HL-60 (cell line): Measurements from ENCODE around the gene LYAR.

Experiments
- DNase-seq, 2 experiments: peaks; one replicate each; pipeline ENCODE4 v3.0.0-alpha.2; 2010 to 2020; ENCODE audit warnings: low read depth in 1 of 2, low spot score in 1 of 2
- H3K27ac ChIP-seq: fragments of 250-450 bp; sonication (Bioruptor Pico); replicated peaks from 2 replicates; pipeline ENCODE4 v1.5.1; 2020; ENCODE audit warnings: mild to moderate bottlenecking, moderate library complexity
- H3K27me3 ChIP-seq: fragments of 250-450 bp; sonication (Bioruptor Pico); 2 replicates; pipeline ENCODE4 v1.5.1; 2021; ENCODE audit warnings: mild to moderate bottlenecking, moderate library complexity; ENCODE audit not compliant: insufficient read depth, poor library complexity, severe bottlenecking
- H3K4me3 ChIP-seq: replicated peaks from 2 replicates; pipeline ENCODE4 v1.5.1; 2011; ENCODE audit warnings: mild to moderate bottlenecking, control low read depth, low read length; ENCODE audit not compliant: insufficient read depth
- CTCF ChIP-seq: IDR thresholded peaks from one replicate; pipeline ENCODE4 v1.5.1; 2011; ENCODE audit warnings: low read length, control low read depth, inconsistent platforms; ENCODE audit not compliant: insufficient read depth
- GABPA ChIP-seq: IDR thresholded peaks from 2 replicates; pipeline ENCODE4 v1.6.1; 2012; ENCODE audit warnings: low read depth
- POLR2AphosphoS5 ChIP-seq: IDR thresholded peaks from 2 replicates; pipeline ENCODE4 v1.6.1; 2012; ENCODE audit warnings: low read depth
- REST ChIP-seq: IDR thresholded peaks from 2 replicates; pipeline ENCODE4 v1.6.1; 2012; ENCODE audit warnings: low read depth; ENCODE audit not compliant: insufficient replicate concordance
- SPI1 ChIP-seq: IDR thresholded peaks from 2 replicates; pipeline ENCODE4 v1.6.1; 2012; ENCODE audit warnings: low read depth, mild to moderate bottlenecking, borderline replicate concordance

Gene LYAR

GRCh38 chr4:4334798-4335520, 45.0 kb upstream of the LYAR start:
- Histone ChIP-seq H3K27me3 (peaks cover 3% of the 10 kb centered on the region), H3K27ac (no peak overlapping the region), H3K4me3 (no peak overlapping the region)
- TF ChIP-seq GABPA: no peak
- peak; percentile 62 for TF ChIP-seq CTCF
- peak; percentile 24 to 63 for DNase-seq

- TF ChIP-seq REST: no peak
- TF ChIP-seq POLR2AphosphoS5: no peak
- no peak for TF ChIP-seq GABPA
- no peak for TF ChIP-seq SPI1
- TF ChIP-seq CTCF: no peak
- peak in 1 of 2 experiments; percentile 17 for DNase-seq
- Histone ChIP-seq H3K4me3 (no peak overlapping the region), H3K27ac (no peak overlapping the region), H3K27me3 (peaks cover 3% of the 10 kb centered on the region)
These were observed 43.3 kb upstream of the LYAR start for GRCh38 chr4:4333265-4333706.

GRCh38 chr4:4332529-4332928, 42.6 kb upstream of the LYAR start:
- DNase-seq: no peak
- no peak overlapping the region for H3K27ac ChIP-seq
- no peak overlapping the region for H3K4me3 ChIP-seq
- no peak for TF ChIP-seq GABPA
- no peaks in the 10 kb centered on the region for H3K27me3 ChIP-seq

GRCh38 chr4:4330794-4331193, 40.8 kb upstream of the LYAR start:
- no peak overlapping the region for H3K4me3 ChIP-seq
- no peak for DNase-seq
- H3K27me3 ChIP-seq: no peaks in the 10 kb centered on the region
- TF ChIP-seq CTCF: no peak
- TF ChIP-seq POLR2AphosphoS5: no peak
- TF ChIP-seq REST: no peak
- no peak for TF ChIP-seq SPI1
- TF ChIP-seq GABPA: no peak
- no peak overlapping the region for H3K27ac ChIP-seq
